ENCODE data around the gene PLXNA2.

GRCh38 chr1:208225954-208226937 is 17.9 kb downstream of the PLXNA2 start:
- TF ChIP-seq CTCF (IDR thresholded peaks at IDR 0.05), result no peak
- no peak for TF ChIP-seq POLR2A (IDR thresholded peaks at IDR 0.05)
